Measurements from ENCODE around the gene ST6GAL1.

Gene ST6GAL1

DNA sequence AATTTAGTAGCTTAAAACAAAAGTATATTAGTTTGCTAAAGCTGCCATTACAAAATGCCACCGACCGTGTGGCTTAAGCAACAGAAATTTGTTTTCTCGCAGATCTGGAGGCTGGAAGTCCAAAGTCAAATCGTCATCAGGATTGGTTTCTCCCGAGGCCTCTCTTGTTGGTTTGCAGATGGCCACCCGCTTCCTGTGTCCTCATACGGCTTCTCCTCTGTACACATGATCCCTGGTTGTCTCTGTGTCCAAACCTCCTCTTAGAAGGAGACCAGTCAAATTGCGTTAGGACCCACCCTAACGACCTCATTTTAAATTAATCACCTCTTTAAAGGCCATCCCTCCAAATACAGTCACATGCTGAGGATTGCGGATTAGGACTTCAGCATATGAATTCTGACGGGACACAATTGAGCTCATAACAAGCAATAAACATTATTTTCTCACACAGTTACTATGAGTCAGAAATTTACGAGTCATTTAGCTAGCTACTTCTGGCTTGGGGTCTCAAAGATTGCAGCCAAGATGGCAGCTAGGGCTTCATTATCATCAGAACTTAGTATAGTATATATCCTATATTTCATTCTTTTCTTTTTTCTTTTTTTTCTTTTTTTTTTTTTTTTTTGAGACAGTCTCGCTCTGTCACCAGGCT, 150.6 kb downstream of the ST6GAL1 start:
- DNase-seq, result no peak

DNA sequence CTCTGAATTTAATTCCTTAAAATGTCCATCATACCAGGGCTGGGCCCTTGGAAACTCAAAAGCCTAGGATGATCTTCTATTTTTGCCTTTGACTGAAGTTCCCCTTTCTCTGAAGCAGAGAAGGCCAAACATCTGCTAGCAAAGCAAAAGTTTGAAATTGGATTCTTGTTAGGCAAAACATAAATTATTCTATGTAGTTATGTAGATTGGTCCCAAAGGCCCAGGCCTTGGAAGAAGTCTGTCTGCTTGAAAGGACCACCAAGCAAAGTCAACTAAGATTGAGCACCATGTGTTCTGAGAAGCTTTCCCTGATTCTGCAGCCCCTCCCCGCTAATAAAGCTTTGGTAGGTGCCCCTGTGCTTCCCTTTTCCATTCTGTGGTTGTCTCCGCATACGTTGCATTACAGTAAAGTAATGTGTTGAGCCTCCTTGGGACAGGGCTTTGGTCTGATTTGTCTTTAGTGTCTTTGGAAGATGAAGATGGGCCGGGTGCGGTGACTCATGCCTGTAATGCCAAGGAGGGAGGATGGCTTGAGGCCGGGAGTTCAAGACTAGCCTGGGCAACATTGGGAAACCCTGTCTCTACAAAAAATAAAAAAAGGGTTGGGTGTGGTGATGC, 152.5 kb downstream of the ST6GAL1 start:
- DNase-seq, result no peak

DNA sequence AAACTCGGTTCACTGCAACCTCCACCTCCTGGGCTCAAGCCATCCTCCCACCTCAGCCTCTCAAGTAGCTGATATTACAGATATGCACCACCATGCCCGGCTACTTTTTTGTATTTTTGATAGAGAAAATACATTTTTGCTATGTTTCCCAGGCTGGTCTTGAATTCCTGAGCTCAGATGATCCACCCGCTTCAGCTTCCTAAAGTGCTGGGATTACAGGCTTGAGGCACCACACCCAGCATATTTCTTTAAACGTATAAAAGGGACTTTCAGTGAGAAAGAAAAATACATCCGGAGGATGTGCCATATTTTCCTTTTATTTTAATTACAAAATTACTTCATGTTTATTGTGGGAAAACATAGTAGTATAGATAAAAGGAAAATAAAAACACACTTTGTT, 153.8 kb downstream of the ST6GAL1 start:
- DNase-seq, result no peak

DNA sequence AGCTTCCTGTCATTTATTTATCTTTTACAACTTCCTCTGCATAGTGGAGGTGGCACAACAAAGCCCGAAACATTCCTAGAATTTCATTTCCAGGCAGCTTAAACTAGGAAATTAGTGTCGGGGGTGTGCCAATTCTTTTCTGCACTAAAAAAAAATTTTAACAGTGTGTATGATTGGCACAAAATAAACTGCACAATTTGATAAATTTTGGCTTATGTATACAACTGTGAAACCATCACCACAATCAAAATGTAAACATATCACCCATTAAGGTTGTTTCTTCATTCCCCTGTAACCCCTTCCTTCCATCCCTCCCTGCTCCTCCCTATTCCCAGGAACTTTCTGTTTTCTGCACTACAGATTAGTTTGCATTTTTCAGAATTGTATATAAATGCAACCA, 154.3 kb downstream of the ST6GAL1 start:
- DNase-seq, result no peak

DNA sequence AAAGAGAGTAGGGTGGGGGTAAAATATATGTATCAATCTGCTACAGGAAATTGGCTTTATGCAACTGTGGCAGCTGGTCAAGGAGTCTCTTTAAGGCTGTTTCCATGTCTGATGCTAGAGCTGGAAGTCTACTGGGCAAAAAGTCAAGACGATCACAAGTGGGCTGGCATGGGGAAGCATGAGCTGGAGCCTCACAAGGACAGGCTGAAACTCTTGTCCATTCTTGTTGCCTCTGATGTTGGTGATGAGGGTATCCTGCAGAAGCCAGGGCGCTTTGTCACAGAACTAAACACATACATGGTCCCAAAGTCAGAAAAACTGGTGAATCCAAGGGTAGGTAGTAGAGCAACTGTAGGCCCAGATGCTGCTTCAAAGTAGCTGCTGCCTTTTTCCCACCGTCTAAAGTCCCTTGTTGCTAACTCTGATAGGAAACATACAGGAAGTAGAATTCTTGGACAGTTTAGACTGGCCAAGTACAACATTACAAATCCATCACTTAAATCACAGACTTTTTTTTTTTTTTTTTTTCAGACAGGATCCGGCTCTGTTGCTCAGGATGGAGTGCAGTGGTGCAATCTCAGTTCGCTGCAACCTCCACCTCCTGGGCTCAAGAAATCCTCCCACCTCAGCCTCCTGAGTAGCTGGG, 154.8 kb downstream of the ST6GAL1 start:
- DNase-seq, result no peak

DNA sequence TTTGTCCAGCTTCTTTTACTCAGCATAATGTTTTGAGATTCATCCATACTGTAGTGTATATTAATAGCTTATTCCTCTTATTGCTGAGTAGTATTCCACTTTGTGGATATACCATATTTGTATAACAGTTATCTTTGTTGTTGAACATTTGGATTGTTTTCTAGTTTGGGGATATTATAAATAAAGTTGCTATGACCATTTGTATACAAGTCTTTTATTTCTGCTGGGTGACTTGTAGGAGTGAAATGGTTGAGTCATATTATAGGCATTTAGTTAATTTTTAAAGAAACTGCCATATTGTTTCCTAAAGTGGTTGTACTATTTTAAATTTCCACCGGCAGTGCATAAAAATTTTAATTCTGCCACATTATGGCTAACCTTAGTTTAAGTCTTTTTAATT, 155.6 kb downstream of the ST6GAL1 start:
- DNase-seq, result no peak

DNA sequence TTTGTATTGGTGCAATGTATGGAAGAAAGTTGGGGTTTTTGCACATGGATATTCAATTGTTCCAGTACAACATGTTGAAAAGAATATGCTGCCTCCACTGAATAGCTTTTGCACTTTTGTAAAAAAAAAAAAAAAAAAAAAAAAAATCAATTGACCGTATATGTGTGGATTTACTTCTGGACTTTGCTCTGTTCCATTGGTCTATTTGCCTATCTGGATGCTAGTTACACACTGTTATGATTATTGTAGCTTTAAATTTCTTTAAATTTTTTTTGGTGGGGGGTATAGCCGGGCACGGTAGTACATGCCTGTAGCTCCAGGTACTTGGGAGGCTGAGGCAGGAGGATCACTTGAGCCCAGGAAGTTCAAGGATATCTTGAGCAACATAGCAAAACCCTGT, 156.5 kb downstream of the ST6GAL1 start:
- no peak for DNase-seq

DNA sequence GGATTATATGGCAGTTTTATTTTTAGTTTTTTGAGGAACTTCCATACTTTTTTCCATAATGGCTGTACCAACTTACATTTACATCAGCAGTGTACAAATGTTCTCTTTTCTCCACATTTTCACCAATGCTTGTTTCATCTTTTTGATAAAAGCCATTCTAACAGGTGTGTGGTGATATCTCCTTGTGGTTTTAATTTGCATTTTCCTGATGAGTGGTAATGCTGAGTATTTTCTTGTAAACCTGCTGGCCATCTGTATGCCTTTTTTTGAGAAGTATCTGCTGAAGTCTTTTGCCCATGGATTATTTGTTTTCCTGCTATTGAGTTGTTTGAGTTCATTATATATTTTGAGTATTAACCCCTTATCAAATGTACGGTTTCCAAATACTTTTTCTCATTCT, 158.4 kb downstream of the ST6GAL1 start:
- DNase-seq, result no peak

DNA sequence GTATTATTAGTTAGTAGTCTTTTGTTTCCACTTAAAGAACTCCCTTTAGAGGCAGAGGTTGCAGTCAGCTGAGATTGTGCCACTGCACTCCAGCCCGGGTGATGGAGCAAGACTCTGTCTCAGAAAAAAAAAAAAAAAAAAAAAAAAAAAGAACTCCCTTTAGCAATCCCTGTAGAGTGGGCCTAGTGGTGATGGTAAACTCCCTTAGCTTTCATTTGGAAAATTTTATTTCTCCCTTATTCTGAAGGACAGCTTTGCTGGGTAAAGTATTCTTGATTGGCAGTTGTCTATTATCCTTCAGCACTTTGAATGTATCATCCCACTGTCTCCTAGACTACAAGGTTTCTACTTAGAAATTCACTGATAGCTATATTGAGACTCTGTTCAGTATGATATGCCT, 163.0 kb downstream of the ST6GAL1 start:
- no peak for DNase-seq

DNA sequence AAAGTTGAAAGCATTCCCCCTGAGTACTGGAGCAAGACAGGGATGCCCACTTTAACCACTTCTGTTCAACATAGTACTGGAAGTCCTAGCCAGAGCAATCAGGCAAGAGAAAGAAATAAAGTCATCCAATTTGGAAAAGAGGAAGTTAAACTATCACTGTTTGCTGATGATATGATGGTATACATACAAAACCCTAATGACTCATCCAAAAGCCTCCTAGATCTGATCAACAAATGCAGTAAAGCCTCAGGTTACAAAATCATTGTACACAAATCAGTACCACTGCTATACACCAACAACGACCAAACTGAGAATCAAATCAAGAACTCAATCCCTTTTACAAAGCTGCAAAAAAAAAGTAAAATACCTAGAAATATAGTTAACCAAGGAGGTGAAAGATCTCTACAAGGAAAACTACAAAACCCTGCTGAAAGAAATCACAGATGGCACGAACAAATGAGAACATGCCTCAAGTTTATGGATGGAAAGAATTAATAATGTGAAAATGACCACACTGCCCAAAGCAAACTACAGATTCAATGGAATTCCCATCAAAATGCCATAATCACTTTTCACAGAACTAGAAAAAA, 168.7 kb downstream of the ST6GAL1 start:
- DNase-seq, result no peak

DNA sequence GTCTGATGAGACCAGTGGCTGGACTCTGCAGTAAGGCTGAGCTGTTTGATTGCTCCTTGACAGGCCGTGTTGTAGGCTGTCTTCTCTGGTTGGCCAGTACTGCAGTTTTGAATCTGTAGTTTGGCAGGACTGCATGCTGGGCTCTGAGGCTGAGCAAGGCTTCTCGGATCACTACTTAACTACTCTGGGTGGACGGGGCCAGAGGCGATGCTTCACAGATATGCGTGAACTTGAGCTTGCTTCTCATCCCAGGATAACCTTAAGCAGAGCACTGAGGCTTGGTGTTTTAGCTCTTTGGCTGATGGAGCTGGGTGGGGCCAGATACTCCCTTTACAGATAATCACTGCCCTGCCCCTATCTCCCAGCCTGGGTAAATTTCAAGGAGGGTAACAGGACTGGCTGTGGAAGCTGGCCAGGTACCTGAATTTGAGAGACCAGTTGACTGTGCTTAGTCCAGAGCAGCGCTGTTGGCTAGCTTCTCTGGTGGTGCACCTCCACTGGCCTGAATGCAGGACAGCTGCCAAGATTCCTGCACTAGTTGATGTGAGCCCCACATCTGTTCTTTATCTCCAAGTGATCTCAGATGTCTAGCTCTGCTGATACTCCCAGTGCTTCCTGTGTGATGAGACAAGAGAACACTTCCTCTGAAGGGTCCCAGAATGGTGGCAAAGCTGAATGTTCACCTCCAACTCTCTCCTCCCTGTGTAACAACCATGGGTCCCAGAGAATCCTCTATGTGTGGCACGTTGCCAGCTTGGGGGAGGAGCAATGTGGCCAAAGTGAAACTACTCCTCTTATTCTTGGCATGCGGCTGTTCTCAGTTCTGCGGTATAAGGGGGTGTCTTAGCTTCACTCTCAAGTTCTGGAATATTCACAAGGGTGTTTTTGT, 171.1 kb downstream of the ST6GAL1 start:
- peak; percentile 65 for DNase-seq

DNA sequence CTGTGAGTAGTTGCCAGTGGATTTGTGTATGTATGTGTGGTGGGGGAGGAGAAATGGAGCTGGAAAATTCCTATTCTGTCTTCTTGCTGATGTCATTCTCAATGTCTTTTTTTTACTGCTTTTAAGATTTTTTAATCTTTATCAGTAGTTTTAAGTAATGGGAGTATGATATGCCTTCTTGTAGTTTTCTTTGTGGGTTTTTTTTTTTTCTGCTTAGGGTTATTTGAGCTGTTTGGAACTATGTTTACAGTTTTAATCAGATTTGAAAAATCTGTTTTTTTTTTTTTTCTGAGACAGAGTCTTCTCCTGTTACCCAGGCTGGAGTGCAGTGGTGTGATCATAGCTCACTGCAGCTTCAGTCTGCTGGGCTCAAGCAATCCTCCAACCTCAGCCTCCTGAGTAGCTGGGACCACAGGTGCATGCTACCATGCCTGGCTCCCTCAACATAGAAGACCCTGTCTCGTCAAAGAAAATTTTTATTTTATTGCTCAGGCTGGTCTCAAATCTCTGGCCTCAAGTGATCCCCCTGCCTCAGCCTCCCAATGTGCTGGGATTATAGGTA, 171.8 kb downstream of the ST6GAL1 start:
- DNase-seq, result no peak

DNA sequence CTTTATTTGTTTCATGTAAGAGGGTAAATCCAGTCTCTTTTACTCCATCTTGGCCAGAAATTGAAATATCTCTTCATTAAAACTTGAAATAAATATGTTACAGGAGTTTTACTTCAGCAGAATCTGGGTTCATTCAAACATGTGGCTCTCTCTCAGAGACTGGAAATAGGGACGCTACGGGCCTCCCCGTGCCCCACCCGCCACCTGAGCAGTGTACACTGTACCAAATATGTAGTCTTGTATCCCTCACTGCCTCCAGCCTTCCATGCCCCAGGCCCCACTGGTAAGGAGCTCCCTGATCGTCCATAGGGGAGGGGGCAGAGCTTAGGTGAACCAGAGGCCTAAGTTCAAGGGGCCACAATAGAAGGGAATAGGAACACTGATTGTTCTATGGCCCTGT, 172.9 kb downstream of the ST6GAL1 start:
- no peak for DNase-seq

DNA sequence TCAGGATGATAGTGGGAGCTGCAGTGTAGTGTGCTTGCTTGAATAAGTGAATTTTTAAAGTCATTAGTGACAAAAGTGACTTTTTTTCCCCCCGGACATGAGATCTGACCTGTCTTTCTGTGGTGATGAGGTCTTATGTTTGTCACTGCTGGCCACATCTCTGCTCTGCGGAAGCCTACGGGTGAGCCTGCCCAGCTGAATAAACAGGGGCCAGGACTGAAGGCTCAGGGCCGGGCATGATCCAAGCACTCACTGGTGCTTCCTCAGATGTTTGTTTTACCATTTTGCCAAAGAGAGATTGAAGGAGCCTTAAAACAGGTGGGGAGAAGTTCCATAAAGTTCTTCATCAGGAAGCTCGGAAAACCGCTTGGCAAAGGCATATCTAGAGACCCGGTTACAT, 174.0 kb downstream of the ST6GAL1 start:
- DNase-seq, result no peak

DNA sequence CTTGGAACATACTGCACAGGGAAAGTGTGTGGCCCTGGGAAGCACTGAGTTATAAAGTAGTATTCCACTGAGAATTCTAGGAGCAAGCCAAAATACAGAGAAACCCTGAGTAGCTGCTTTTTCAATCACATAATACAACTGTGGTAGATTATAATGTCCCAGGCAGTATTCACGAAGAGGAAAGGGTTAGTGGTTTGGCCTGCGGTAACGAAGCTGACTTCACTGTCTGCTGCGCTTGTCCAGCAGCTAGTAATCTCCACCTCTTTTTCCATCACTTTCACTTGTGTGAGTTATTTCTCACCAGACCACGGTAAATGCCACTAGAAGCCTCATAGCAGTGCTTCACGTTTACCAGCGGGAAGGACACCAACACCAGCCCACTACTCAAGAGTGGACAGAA, 174.6 kb downstream of the ST6GAL1 start:
- DNase-seq, result no peak

DNA sequence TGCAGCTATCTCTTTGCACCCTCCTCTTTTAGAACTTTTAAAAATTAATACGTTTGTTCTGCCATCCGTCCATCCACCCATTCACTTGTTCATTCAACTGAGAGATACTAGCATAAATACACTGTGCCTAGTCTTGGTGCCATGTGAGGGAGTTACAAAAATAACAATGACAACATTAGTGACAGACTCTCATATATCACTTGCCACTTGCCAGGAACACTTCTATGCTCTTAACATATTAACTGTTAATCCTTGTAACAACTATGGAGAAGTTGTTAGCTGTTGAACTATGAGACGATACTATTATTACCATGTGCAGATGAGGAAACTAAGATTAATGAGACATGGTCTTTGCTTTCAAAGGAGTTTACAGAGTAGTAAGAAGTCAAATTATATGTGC, 175.4 kb downstream of the ST6GAL1 start:
- no peak for DNase-seq

DNA sequence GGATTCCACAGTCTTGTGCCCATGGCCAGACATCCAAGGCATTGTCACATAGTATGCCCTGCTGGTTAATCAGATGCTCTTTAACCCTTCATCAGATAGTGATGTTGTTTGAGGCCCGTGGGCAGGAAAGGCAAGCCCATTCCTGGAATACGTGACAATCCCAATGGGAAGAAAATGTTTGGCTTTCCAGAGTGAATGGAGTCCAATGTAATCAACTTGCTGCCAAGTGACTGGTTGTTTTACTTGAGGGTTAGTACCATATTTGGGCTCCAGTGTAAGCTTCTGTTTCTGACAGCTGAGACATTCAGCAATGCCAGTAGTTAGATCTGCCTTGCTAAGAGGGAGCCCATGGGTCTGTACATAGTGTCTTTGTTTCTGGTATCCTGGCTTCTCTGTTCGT, 177.7 kb downstream of the ST6GAL1 start:
- DNase-seq, result peak; percentile 28

DNA sequence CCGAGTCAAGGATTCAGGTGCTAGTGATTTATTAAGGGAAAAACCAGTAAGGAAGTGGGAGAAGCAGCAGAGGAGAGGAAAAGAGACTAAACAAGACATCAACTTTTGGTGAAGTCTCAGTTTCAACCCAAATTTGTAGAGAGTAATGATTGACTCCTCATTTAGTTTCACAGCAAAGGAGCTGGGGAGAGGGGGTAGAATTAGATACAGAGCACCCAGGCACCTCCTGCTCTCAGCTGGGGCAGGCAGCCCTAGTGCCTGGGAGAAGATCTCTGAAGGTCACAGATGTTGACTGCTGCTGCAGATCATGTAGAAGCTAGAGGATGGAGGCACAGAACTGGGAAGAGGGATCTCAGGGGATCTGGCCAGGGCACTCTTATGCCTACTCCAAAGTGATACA, 179.8 kb downstream of the ST6GAL1 start:
- no peak for DNase-seq

DNA sequence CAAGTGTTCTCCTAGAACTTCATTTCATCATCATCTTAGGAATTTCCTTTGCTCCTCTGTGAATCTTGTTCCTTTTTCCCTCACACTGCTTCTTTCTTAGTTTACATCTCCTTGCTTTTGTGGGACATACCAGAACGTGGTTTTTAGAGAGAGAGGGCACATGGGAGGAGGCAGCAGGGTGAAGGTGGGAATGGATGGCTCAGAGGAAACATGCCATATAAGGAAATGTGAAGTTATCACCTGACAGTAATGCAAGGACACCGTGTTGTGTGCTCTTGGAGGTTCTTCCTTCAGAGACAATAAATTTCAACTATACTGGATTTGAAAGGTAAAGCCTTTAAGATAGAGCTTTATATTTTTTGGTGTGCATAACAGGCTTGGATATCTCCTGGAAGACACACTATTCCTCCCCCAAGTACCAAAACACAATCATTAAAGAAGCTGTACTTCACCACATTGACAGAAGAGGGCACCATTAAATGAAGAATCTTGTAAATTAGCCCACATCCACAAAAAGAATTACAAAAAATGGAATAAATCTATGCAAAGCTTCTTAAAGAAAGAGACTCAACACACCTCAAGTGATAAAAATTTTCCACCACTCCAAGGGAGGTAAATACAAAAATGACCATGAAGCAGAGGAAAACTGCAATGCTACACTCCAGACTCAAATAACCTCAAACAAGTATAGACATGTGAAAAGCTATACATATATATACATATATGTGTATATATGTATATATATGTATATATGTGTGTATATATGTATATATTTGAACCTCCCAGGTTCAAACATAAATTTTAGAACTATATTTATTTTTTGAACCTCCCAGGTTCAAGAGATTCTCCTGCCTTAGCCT, 182.8 kb downstream of the ST6GAL1 start:
- peak; percentile 33 for DNase-seq

DNA sequence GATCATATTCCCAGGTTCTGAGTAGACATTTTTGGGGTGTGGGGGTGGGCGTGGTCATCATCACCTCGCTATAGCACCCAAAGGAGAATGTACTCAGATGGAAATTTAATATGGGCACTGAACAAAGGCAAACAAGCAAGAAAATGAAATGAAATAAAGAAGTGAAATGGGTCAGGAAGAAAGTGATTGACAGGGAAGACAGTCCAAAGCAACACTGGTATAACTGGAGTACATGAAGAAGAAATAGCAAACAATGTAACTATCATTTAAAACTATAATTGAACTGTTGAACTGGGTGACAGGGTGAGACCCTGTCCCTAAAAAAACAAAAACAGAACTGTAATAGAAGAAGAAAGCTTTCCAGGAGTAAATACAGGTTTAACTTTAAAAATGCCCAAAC, 184.2 kb downstream of the ST6GAL1 start:
- no peak for DNase-seq

DNA sequence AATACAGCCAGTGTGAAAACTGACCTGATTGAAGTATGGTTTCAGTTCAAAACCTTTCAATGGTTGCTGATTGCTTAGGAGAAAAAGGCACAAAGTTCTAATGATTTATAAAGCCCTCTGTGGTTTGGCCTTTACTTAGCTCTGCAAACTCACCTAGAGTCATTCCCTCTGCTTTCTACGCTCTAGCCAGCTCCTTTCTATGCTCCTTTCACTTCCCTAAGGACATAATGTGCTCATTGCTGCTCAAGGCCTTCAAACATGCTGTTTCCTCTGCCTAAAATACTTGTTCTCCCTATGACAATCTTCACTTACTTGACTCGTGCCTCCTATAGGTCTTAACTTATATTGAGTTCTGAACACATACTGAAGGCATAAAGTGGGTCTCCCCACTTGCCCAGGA, 190.0 kb downstream of the ST6GAL1 start:
- no peak for DNase-seq

DNA sequence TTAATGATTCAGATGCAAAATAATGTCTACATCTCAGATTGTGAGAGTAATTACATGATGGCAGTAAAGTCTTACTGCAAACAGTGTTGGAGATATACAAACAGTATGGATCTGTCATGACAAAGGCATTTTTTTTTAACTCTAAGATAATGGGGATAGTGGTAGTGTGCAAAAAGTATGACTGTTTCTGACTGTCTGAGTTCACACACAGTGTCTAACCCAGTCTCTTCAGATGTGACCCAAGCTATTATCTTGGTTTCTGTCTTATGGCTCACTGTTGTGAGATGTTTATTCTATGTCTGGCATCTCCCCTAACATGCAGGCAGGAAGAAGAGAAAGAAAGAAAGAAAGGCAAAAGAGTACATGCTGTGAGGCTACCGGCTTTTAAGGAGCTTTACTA, 191.9 kb downstream of the ST6GAL1 start:
- DNase-seq, result peak; percentile 36
